MG63 (cell line): Measurements from ENCODE around the gene RUFY3. TPM values are rescaled to one million over a fixed set of nuclear protein-coding genes. Genes with fewer than 3 reads are reported as not detected.
"Not testable (repeated sequence)": the region's sequence is repeated elsewhere in the genome, so short reads cannot be mapped to it uniquely, and the experiment has no call there.

Experiments
- DNase-seq: peaks from one replicate; pipeline ENCODE4 v3.0.0-alpha.2; 2020
- H3K27me3 ChIP-seq: fragments of 250-450 bp; sonication (Bioruptor Pico); 2 replicates; pipeline ENCODE4 v1.5.1; 2020; ENCODE audit warnings: mild to moderate bottlenecking, moderate library complexity
- H3K36me3 ChIP-seq: fragments of 250-450 bp; sonication (Bioruptor Pico); 2 replicates; pipeline ENCODE4 v1.5.1; 2020; ENCODE audit warnings: mild to moderate bottlenecking, moderate library complexity
- H3K4me3 ChIP-seq: fragments of 250-450 bp; sonication (Bioruptor Pico); 2 replicates; pipeline ENCODE4 v1.5.1; 2020; ENCODE audit warnings: mild to moderate bottlenecking, moderate library complexity
- H3K9me3 ChIP-seq: fragments of 250-450 bp; sonication (Bioruptor Pico); 2 replicates; pipeline ENCODE4 v1.5.1; 2020; ENCODE audit warnings: mild to moderate bottlenecking, moderate library complexity
- total RNA-seq: library from RNA; depleted of rRNA; stranded (reverse); fragments of >200 nt; shearing (Covaris generic); gene quantifications from 2 replicates; pipeline ENCODE4 v1.2.3, GENCODE V29; 2014; ENCODE audit warnings: low replicate concordance; rRNA removed

RUFY3 gene
- total RNA-seq, 1 experiment from 2014 or later: 7.8 TPM

DNA sequence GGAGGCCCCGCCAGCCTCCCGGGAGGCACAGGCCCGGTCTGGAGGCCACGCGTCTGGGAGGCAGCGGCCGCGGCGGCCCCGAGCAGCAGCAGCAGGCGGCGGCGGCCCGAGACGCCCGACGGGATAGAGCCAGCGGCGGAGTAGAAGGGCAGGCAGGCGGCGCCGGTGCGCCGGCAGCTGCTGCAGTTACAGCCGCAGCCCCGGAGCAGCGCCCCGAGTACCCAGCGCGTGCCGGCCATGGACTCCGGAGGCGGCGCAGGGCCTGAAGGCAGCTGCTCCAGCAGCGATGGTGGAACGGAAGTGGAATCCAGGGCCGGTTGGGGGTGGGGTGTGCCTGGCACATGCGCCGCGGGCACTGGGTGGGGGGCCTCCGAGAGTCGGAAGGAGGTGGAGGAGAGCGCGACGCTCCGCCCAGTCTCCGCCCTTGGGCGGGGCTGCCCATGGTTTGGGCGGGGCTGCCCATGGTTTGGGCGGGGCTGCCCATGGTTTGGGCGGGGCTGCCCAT is 117.9 kb downstream of the RUFY3 start, which contains the start of gene GRSF1:
GRSF1 (minus strand) TSS at position 302 of the 505 bp plus-strand sequence; CDS start at position 239, 63 bp downstream.
- DNase-seq: peak; percentile 88
- Histone ChIP-seq H3K9me3 (no peaks in the 10 kb centered on the region), H3K36me3 (peaks cover 14% of the 10 kb centered on the region; the same call in 1 of the 2 replicates), H3K4me3 (peak within 1 kb of the TSS; percentile 66), H3K27me3 (no peaks in the 10 kb centered on the region)

GRCh38 chr4:70840137-70840536 is 118.4 kb downstream of the RUFY3 start:
- DNase-seq: peak; percentile 41
- H3K4me3 ChIP-seq, H3K36me3 ChIP-seq, H3K27me3 ChIP-seq, H3K9me3 ChIP-seq: not testable (repeated sequence)

DNA sequence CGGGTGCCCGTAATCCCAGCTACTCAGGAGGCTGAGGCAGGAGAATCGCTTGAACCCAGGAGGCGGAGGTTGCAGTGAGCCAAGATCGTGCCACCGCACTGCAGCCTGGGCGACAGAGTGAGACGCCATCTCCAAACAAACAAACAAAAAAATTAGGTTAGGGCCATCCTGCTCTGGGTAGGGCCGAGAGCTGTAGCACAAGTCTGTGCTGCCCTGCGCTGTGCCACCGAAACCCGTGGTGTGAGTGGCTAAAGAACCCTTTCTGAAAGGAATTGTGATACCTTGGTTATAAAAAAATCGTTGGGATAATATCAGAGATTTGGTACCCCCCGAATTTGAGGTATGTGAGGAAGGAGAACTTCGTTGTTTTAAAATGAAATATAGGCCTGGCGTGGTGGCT is 118.9 kb downstream of the RUFY3 start:
- not testable (repeated sequence) for H3K4me3 ChIP-seq, H3K9me3 ChIP-seq, DNase-seq, H3K27me3 ChIP-seq, H3K36me3 ChIP-seq

- Histone ChIP-seq H3K9me3 (no peaks in the 10 kb centered on the region), H3K27me3 (no peaks in the 10 kb centered on the region), H3K36me3 (peaks cover 3% of the 10 kb centered on the region; the same call in 1 of the 2 replicates), H3K4me3 (no peak overlapping the region)
- no peak for DNase-seq
These were observed 119.4 kb downstream of the RUFY3 start for GRCh38 chr4:70841211-70841610.

DNA sequence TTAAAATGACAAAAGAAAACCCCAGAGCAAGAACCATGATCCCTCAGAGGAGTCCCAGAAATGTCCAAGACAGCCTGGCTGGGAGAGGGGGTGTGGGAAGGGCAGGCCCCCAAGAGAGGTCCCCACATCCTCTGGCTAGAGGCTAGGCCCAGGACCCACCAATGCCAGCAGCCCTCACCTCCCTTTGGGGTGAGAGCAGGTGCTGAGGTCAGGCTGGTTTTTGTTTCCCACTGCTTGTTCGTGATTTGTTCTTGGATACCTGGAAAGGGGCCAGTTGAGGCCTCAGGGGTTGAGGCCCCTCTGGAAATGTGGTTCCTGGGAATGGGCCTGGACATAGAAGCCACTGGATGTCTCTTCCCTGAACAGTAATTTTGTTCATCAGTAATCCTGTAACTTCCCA is 120.2 kb downstream of the RUFY3 start:
- Histone ChIP-seq H3K4me3 (no peak overlapping the region), H3K36me3 (no peaks in the 10 kb centered on the region), H3K27me3 (no peaks in the 10 kb centered on the region), H3K9me3 (no peaks in the 10 kb centered on the region)
- no peak for DNase-seq

DNA sequence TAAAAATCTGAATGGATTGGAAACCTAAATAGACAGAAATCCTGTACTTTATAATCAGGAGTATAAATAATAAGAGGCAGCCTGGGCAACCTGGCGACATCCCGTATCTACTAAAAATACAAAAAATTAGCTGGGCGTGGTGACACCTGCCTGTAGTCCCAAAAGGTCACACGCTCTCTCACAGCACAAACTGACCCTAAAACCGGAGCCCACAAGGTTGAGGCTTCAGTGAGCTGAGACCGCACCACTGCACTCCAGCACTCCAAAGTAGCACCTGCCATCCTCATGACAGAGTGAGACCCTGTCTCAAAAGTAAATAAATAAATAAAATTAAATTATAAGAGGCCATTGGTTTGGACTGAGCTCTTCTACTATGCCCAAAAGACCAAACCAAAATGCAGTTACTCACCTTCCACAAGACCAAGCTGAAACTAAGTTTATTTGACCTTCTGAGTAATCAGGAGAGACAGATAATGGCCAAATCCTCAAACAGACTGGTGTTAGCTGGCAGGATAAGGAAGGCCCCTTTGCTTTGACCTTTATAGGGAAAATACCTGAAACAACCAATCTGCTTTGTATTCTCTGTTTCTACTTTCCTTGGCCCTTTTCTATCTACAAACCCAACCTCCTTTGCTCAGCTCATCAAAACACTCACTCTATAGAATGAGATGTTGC is 121.1 kb downstream of the RUFY3 start:
- Histone ChIP-seq H3K4me3 (no peak overlapping the region), H3K27me3 (no peaks in the 10 kb centered on the region), H3K9me3 (no peaks in the 10 kb centered on the region), H3K36me3 (no peaks in the 10 kb centered on the region)
- no peak for DNase-seq

- peak; percentile 4 for DNase-seq
- H3K4me3 ChIP-seq: no peak overlapping the region
- no peaks in the 10 kb centered on the region for H3K9me3 ChIP-seq
- no peaks in the 10 kb centered on the region for H3K36me3 ChIP-seq
- H3K27me3 ChIP-seq: no peaks in the 10 kb centered on the region
These were observed 122.4 kb downstream of the RUFY3 start for GRCh38 chr4:70844180-70844579.

- DNase-seq: no peak
- Histone ChIP-seq H3K36me3 (no peaks in the 10 kb centered on the region), H3K9me3 (no peaks in the 10 kb centered on the region), H3K4me3 (no peak overlapping the region), H3K27me3 (no peaks in the 10 kb centered on the region)
These were observed 127.5 kb downstream of the RUFY3 start for GRCh38 chr4:70849291-70849690.

DNA sequence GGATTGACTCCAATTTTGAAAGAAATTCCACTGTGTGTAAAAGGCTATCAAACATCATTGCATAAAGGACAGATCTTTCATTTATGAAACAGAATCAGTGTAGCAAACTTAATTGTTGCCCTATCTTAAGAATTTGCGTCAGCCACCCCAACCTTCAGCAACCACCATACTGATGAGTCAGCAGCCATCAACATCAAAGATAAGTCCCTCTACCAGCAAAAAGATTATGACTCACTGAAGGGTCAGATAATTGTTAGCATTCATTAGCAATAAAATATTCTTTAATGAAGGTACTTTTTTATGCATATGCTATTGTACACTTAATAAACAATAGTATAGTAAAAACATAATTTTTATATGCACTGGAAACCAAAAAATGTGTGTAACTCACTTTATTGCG is 133.7 kb downstream of the RUFY3 start:
- Histone ChIP-seq H3K9me3 (no peaks in the 10 kb centered on the region), H3K27me3 (no peaks in the 10 kb centered on the region), H3K36me3 (no peaks in the 10 kb centered on the region), H3K4me3 (no peak overlapping the region)
- DNase-seq: no peak

Other genes with a start within 250 kb of the RUFY3 start
- not detected in 2 replicates for gene MUC7, start 249.8 kb upstream of the RUFY3 start, total RNA-seq
- gene AMTN, start 203.4 kb upstream of the RUFY3 start, total RNA-seq: 2.6 TPM in 1 of 2 replicates, not detected in the other
- gene AMBN, start 129.7 kb upstream of the RUFY3 start, total RNA-seq: not detected in 2 replicates
- not detected in 2 replicates for gene ENAM, start 93.2 kb upstream of the RUFY3 start, total RNA-seq
- gene JCHAIN, start 55.5 kb upstream of the RUFY3 start, total RNA-seq: not detected in 2 replicates
- 3.0 and 6.4 TPM in 2 replicates for gene UTP3, start 33.4 kb upstream of the RUFY3 start, total RNA-seq
- gene GRSF1, start 117.9 kb downstream of the RUFY3 start, total RNA-seq: 81.3 and 114 TPM in 2 replicates
- gene MOB1B, start 180.4 kb downstream of the RUFY3 start, total RNA-seq: 6.1 and 7.7 TPM in 2 replicates